Globus pallidus (tissue), 1 donor: ENCODE data around the gene CKMT2.

ENCODE experiments used
- DNase-seq: peaks from one replicate; pipeline ENCODE4 v3.0.0-alpha.2; 2015; ENCODE audit warnings: low spot score

Gene CKMT2

DNA sequence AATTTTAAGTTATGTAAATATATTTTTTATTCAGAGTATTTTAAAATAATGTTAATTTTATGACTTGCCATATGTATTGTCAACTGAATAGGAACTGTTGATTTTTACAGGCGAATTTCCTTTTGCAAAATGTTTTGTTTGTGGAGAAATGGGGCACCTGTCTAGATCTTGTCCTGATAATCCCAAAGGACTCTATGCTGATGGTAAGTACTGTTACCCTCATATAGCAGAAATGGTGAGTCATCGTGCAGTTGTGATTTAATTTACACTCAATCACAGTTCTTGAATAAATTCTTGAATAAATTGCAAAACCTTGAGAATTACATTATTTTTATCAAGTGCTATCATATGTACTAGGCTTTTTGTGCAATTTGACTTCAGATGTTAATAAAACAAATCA lies 75.7 kb downstream of the CKMT2 start:
- no peak for DNase-seq

DNA sequence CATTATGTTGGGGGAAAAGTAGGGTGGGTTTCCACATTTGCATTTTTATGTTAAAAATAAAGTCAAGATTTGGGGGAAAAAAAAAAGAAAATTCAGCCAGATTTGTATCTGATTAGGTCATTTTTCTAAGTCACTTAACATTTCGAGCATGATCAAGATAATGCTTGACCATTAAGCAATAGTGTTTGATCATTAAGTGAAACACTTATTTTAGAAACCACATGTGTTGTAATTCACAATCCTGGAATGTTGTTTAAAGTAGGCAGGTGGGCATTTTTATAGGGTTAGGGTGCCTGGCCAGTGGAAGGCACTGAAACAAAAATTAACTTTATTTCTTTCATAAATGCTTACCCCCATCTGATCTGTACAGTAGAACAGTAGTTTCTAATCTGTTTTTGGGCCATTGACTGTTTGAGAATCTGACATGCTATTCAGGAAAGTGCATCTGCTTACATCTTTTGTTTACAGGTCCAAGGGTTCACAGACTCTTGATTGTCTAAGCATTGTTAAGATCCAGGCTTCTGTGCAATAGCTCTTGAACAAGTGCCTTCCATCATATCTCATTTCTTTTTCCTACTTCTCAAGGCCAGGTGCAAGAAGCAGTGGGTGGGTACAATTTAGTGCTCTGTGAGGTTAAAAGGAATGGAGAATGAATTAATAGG lies 77.4 kb downstream of the CKMT2 start:
- no peak for DNase-seq

DNA sequence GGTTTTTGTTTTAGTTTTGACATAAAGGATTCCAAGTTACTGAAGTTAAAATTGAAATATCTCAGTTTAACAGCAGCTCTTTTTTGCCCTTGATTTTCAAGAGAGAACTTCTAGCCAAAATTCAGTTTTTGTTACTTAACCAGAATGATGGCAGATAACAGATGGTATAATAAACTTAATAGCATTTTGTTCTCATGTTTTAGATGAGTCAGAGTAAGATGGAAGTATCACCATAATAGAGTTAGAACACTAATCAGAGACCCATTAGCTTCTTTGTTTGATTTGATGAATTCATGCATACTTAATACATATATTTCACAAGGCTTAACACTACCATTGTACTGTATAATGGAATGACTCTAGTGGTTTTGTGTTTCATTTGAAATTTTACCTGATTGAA lies 80.2 kb downstream of the CKMT2 start:
- no peak for DNase-seq

DNA sequence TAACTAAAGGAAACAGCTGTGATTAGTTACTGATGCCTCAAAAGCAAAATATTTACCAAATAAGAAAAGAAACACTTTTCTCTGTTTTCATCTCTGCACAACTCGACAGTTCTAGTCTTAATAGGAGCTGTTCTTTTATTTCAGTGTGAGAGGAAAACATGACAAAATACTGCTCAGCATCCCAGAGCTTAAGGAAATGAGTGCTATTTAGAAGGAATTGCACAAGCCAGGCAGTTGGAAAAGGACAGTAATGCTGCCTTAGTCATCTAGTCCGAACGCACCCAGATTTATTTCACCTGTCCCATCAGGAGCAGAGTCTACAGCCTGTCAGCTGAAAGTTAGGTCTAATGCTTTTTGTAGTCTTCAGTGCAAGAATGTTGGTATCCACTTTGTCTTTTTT lies 80.6 kb downstream of the CKMT2 start:
- DNase-seq, result no peak

DNA sequence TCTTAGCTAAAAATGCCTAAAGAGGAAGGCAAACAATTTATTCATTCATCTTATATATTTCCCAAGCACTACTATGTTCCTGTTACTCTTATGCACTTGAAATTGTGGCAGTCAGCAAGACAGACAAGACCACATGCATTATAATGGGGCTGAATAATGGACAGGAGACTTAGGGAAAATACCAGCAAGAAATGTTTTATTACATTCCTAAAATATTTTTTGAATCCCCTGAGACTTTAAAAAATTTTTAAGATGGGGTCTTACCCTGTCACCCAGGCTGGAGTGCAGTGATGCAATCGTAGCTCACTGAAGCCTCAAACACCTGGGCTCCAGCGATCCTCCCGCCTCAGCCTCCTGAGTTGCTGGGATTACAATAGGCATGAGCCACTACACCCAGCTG lies 81.5 kb downstream of the CKMT2 start:
- DNase-seq, result no peak

DNA sequence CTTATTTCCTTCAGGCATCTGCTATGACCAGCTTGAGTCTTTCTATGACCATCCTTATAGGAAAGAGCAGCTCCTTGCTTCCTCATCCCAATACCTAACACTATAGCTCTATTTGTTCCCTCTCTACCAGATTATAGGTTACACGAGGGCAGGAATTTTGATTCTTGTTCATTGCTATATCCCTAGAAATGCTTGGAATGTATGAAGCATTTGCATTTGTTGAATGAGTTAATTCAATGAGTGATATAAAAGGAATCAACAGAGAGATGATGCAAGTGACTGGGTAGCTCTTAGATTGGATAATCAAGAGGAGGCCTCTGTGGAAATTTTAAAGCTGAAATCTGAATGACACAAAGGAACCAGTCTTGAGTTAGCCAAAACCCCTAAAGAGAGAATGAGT lies 82.2 kb downstream of the CKMT2 start:
- DNase-seq, result no peak

DNA sequence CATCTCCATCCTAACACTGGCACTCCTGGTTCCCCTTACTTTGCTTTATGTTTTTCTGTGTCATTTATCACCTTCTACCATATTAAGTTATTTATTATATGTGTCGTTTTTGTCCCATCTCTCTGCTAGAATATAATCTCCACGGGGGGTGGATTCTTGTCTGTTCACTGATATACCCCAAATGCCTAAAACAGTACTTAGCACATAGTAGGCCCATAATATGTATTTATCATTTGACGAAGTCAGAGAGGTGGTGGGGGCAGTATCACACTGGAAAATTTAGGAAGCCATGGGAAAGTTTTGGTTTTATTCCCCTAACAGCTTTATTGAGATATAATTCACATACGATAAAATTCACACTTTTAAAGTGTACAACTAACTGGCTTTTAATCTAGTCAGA lies 82.7 kb downstream of the CKMT2 start:
- DNase-seq, result no peak
